ENCODE measurements around the gene PAPPA.

PAPPA gene

GRCh38 chr9:116322521-116322920 is 168.9 kb downstream of the PAPPA start:
- no peak for DNase-seq

GRCh38 chr9:116323012-116323411 is 169.4 kb downstream of the PAPPA start:
- DNase-seq: no peak

- DNase-seq: no peak
Observed at GRCh38 chr9:116323571-116323970, 170.0 kb downstream of the PAPPA start.

GRCh38 chr9:116325924-116326323 is 172.3 kb downstream of the PAPPA start:
- DNase-seq: no peak

- DNase-seq: no peak
Observed at GRCh38 chr9:116327701-116328405, 174.3 kb downstream of the PAPPA start.

GRCh38 chr9:116329470-116329869 is 175.9 kb downstream of the PAPPA start:
- no peak for DNase-seq

GRCh38 chr9:116331241-116331640 is 177.7 kb downstream of the PAPPA start:
- no peak for DNase-seq

DNA sequence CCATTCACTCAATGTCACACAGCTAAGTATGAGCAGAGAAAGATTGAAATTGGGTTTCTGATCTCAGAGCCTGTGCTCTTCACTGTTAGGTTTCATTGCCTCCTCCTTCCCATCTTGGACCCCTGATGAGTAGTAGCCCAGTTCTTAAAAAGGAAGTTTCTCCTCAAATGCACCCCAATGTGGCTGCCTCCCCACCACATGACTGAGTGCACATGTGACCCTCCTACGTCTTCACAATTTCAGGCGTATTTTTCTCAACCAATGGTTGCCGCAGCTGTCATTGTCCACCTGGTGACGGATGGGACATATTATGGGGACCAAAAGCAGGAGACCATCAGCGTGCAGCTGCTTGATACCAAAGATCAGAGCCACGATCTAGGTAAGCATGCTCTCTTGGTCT is 178.5 kb downstream of the PAPPA start:
- no peak for DNase-seq

DNA sequence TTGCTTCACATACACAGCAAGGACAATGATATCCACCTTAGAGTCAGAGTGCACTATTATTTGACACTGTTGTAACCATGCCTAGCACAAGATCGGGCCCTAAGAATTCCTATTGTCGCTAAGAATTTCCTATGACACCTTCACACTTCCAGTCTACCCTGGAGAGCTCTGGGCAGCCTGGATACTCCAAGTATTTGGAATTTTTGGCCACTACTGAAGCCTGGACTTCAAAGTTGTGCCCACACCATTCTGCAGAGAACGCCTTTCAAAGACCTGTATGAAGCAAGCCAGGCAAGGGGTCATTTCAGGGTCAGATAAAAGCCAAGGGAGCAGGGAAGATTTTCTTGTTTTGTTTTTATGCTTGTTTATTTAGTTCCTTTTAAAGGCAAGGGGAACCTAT is 179.7 kb downstream of the PAPPA start:
- DNase-seq: no peak

DNA sequence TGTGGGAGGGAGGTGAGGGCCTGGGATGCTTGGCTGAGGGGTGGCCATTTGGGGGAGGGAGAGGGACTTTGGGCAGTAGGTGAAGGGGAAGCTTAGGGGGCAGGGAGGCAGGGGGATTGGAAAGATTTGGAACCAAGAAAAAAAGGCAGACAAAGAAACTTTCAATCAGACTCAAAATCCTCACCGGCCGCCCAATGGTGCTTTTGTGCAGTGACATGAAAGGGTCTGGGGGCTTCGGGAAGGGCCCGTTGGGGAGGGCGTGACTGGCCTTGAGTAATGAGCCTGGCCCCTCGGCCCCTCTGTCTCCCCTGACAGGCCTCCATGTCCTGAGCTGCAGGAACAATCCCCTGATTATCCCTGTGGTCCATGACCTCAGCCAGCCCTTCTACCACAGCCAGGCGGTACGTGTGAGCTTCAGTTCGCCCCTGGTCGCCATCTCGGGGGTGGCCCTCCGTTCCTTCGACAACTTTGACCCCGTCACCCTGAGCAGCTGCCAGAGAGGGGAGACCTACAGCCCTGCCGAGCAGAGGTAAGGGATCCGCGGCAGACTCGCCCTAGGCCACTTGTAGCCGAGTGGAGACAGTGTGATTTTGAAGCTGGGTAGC is 181.1 kb downstream of the PAPPA start:
- no peak for DNase-seq

- DNase-seq: no peak
Observed at GRCh38 chr9:116335392-116335791, 181.8 kb downstream of the PAPPA start.

DNA sequence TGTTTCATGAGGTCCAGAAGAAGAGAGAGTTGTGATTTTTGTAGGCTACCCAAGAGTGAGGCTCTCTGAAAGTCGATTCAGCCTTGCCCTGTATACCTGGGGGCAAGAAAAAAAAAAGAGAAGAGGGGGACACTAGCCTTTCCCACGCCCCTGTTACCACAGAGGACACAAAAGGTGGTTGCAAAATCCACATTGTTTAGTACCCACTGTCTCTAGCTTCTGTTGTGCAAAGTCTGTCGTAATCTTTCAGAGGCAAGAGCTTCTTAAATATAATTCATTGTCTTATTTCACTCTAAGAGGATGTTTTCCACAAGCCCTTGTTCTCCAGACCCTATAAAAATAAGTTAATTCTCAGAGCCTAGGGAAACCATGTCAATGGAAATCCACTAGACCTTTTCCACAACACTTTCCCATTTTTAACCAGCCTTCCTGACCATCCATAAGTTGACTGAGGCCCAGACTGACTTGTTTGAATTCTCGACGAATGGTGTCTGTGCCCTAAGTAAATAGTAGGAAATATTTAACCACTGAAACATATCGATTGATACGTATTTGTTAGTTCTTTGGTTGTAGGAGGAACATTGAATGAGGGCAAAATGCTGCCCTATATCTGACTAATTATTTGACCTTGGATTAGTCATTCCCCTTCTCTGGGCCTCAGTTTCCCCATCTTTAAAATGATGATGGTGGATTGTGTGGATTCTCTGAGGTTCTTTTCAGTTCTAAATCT is 182.7 kb downstream of the PAPPA start:
- no peak for DNase-seq

DNA sequence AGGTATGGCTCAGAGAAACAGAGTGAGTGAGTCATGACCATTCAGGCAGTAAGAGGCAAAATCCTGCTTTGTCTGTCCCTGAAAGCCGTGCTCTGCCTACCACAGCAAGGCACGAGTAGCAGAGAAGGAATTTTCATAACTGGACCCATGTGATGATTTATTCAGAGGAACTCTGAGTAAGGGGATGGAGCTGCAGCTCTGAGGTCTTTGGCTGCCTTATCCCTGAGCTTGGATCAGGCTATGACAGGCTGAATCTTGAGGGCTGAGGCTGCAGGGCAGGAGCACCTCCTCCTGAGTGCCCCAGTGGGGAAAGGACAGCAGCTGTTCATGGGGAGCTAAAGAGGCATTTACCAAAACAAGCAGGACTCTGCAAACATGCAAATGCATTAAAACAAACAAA is 183.4 kb downstream of the PAPPA start:
- DNase-seq: no peak

DNA sequence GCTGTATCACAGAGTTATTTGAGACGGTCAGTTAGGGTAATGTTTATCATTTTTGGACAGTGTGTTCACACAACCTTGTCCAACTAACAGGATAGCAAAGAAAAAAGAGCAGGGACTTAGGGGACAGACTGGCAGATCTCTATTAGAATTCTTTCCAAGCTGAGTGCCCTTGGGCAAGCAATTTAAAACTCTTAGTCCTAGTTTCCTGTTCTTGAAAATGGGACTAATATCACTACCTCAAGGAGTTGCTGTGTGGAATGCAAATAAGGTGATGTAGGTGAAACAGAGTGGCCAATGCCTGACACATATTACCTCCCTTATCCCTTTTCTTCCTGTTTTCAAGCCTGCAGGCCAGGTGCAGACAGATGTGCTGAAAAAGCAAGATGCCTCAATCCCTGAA is 186.7 kb downstream of the PAPPA start:
- DNase-seq: no peak

DNA sequence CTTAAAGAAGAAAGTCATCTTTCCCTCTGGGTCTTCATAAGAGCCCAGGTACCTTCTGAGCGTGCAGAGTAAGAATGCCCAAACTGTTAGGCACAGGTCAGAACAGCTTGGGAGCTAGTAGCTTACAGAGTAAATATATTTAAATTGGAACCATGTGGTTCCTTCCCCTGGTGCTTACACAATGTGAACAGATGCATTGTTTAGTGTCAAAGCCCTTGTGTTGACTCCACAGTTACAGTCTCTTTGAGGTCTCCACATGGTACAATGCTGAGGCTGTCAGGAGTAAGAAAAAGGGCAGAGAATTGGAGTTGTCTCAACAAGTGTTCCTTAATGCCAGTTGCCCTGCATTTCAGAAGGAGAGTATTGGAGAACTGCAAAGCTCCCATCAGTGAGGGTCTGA is 188.5 kb downstream of the PAPPA start:
- no peak for DNase-seq

GRCh38 chr9:116342941-116343340 is 189.3 kb downstream of the PAPPA start:
- DNase-seq: no peak

DNA sequence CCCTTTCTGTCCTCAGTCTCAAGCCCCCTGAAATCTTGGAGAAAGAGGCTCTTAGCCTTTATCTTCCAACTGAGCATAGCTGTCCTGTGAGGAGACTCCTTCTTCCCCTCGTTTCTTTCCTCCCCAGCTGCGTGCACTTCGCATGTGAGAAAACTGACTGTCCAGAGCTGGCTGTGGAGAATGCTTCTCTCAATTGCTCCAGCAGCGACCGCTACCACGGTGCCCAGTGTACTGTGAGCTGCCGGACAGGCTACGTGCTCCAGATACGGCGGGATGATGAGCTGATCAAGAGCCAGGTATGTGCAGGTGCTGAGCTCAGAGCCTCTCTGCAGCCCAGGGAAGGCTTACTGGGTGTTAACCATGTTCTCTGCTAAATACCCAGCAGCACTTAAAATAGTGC is 190.8 kb downstream of the PAPPA start:
- no peak for DNase-seq

DNA sequence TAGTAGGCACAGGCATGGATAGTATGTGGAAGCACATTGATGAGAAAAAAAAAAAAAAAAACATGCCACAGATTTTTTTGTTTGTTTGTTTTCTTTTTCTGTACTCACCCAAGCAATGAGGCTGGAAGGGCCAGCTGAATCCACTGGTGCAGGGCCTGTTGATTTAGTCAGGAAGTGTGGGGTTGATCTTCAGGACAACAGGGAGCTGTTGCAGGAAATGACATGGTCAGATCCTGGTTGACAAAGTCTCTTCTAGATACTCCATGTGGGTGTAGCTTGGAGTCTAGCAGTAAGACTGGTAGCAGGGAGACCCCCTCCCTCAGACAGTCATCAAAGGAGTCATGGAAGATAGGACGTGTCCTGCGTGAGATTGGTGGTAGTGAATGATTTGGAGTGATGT is 191.8 kb downstream of the PAPPA start:
- no peak for DNase-seq

GRCh38 chr9:116345817-116346216 is 192.2 kb downstream of the PAPPA start:
- DNase-seq: no peak

DNA sequence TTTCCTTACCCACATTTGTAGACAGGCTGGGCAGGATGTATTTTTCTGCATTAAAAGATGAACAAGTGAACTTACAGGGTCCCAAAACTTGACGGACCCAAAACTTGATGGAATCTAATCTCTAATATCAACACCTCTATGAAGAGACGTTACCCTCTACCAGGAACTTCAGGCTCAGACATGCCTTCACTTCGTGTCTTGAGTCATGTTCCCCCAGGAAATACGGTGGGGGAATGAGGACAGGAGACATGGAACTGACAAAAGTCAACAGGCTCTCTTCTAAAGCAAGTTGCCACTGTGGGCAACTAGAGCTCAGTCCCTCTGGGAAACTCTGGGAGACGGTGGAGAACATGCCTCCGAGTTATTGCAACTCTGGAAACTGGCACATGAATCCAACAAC is 196.1 kb downstream of the PAPPA start:
- no peak for DNase-seq

- no peak for DNase-seq
Observed at GRCh38 chr9:116350213-116350612, 196.6 kb downstream of the PAPPA start.

GRCh38 chr9:116352958-116353357 is 199.4 kb downstream of the PAPPA start:
- no peak for DNase-seq

DNA sequence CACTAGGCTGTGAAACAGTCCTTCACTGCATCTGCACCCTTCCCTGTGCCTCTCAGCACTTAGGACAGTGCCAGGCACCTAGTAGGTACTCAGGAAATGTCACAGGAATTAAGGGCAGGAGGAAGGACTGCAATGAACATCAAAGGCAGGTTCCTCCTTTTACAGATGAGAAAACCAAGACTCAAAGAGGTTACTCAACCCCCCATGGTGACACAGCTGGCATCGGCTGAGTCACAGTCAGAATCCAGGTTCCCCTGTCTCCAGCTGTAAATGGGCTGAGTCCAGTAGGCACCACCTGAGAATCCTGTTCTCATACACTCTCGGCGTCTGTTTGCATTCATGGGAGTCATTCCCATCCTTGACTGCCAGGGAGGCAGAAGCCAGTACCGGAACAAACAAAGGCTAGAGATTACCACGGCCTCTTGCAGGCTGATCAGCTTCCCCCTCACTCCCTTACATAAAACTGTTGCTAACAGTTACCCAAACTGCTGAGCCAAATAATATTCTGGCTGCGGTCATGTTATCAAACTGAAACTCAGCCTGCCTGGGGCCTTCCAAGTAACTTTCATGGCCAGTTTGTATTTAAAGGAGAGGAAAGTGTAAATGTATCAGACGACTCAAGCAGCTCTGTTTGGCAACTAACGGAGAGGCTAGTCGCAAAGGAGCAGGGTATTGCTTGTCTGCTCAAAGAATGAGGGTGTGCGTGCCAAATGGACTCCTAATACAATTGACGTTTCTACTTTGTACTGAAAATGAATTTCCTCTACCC is 201.7 kb downstream of the PAPPA start:
- DNase-seq: no peak

Data from inflammatory macrophage (primary cell).